GM23338 (cell line): ENCODE measurements around the gene ASB1.

Experiments used
- CTCF ChIP-seq, 2 experiments: fragments of 200-600 bp in 1 of 2; sonication (generic) in 1 of 2; conservative IDR thresholded peaks; 2 replicates each; pipeline versions ENCODE4 v1.5.1 to v1.6.1; 2016 to 2017; ENCODE audit warnings: antibody characterized with exemption in 2 of 2, low read depth in 2 of 2, mild to moderate bottlenecking in 2 of 2, moderate library complexity in 1 of 2
- NANOG ChIP-seq: IDR thresholded peaks from 2 replicates; pipeline ENCODE4 v1.6.1; 2016; ENCODE audit warnings: antibody characterized with exemption, borderline replicate concordance

GRCh38 chr2:238424313-238424700 lies 2.4 kb upstream of the ASB1 start:
- TF ChIP-seq NANOG: no peak
- TF ChIP-seq CTCF (conservative IDR thresholded peaks at IDR 0.05; ENCODE audit: low read depth in 2 of 2): no peak
